Large intestine (tissue), 1 donor: Measurements from ENCODE around the gene SIGLEC12. TPM values are rescaled to one million over a fixed set of nuclear protein-coding genes. Genes with fewer than 3 reads are reported as not detected.

Source experiments
- polyA plus RNA-seq: library from polyadenylated mRNA; unstranded; fragments of 120-200 nt; gene quantifications from one replicate; pipeline ENCODE4 v1.2.1, GENCODE V29; 2013

The SIGLEC12 gene
- polyA plus RNA-seq, 1 donor: 5.1 TPM

Other genes starting within 250 kb of the SIGLEC12 start
- 3.1 TPM for gene IGLON5, start 190.2 kb downstream of the SIGLEC12 start, polyA plus RNA-seq
- gene VSIG10L, start 159.7 kb downstream of the SIGLEC12 start, polyA plus RNA-seq: 2.2 TPM
- 145 TPM for gene ETFB, start 135.4 kb downstream of the SIGLEC12 start, polyA plus RNA-seq
- gene CLDND2, start 132.8 kb downstream of the SIGLEC12 start, polyA plus RNA-seq: 2.7 TPM
- gene NKG7, start 129.1 kb downstream of the SIGLEC12 start, polyA plus RNA-seq: 12.4 TPM
- not detected for gene LIM2, start 113.8 kb downstream of the SIGLEC12 start, polyA plus RNA-seq
- 3.4 TPM for gene C19orf84, start 111.2 kb downstream of the SIGLEC12 start, polyA plus RNA-seq
- gene SIGLEC10, start 84.2 kb downstream of the SIGLEC12 start, polyA plus RNA-seq: 10.5 TPM
- 0.54 TPM for gene SIGLEC8, start 43.3 kb downstream of the SIGLEC12 start, polyA plus RNA-seq
- 3.5 TPM for gene CEACAM18, start 23.3 kb downstream of the SIGLEC12 start, polyA plus RNA-seq
- gene SIGLEC6, start 29.9 kb upstream of the SIGLEC12 start, polyA plus RNA-seq: 0.09 TPM
- gene ZNF175, start 69.5 kb upstream of the SIGLEC12 start, polyA plus RNA-seq: 10.4 TPM
- gene SIGLEC5, start 128.6 kb upstream of the SIGLEC12 start, polyA plus RNA-seq: 0.18 TPM
- 1.4 TPM for gene SIGLEC14, start 145.0 kb upstream of the SIGLEC12 start, polyA plus RNA-seq
- gene SPACA6, start 191.5 kb upstream of the SIGLEC12 start, polyA plus RNA-seq: 10.9 TPM
- 2.3 TPM for gene HAS1, start 222.2 kb upstream of the SIGLEC12 start, polyA plus RNA-seq